GM19324 (cell line): Measurements from ENCODE around the gene SCNM1.
A peak's percentile ranks its signal among the peaks of the same experiment; 100 is the strongest.

Source experiments
- ATAC-seq: cut with Tn5 transposase; IDR thresholded peaks from one replicate; pipeline ENCODE4 v1.9.1; 2021; ENCODE audit warnings: mild to moderate bottlenecking, moderate library complexity; ENCODE audit not compliant: unreplicated experiment, low FRiP score

Gene SCNM1, protein sequence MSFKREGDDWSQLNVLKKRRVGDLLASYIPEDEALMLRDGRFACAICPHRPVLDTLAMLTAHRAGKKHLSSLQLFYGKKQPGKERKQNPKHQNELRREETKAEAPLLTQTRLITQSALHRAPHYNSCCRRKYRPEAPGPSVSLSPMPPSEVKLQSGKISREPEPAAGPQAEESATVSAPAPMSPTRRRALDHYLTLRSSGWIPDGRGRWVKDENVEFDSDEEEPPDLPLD

DNA sequence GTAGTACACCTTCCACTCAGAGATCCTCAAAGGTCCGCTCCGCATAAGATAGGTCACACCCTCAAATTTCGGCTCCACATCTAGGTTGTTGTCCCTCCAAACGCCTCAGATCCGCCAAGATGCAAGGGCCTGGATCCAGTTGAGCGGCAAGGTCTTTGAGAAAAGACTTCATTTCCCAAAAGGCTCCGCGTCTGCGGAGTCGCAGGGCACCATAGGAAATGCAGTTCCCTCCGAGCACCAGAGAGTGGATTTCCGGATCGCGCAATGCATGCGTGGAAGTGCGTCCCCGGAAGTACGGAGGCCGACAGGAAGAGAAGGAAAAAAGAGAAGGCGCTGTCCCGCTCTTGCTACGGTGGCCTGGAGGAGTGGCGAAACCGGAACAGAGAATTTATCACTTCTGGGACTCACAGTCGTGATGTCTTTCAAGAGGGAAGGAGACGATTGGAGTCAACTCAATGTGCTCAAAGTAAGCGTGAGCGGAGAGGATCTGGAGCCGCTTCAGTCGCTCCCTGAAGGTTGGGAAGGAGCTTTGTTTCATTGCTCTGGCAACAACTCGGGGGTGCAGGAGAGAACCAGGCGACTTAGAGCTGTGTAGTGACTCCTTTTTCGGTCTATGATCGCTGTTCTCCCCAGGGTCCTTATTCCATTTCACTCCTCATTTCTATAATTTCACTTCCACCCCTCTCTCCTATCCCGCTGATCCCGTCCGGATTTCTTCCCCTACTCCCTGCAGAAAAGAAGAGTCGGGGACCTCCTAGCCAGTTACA lies at the start of gene SCNM1, which contains the start of gene LYSMD1:
SCNM1 (plus strand) TSS at position 407 of the 767 bp plus-strand sequence; CDS start at position 416, 9 bp downstream.
LYSMD1 (minus strand) TSS at position 165 of the 767 bp plus-strand sequence. CDS start 644 bp downstream, outside the sequence.
- peak; percentile 95 for ATAC-seq

DNA sequence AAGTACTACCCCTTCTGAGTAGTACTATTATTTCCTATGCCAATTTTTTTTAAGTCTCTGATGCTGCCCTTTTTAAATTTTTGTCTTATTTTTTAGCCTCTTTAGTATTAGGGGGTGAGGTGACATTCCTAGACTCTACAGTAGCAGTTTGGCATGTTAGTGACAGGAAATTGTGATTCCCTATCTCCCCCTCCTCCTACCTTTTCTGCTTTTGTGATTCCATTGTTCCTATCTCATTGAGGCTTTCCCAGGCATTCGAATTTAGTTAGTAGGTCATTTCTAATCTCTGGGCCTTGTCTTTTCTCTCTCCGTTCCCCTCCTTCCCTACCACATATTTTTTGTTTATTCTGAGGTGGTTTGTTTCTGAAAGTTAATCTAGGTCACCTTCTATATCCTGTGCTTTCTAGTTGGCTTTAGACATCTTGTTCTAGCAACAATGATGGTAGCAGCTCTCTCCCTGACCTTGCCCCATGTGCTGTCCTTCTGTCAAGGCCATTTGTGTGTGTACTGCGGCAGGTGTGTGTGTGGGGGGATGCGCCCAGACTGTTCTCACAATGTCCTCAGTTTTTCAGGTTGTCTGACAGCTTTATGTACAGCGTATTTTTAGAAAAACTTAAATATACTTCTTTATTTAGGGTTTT lies 41.1 kb upstream of the SCNM1 start:
- ATAC-seq: no peak

- ATAC-seq: no peak
Observed at GRCh38 chr1:151128800-151129199, 37.1 kb upstream of the SCNM1 start.

GRCh38 chr1:151130987-151131586 lies 34.9 kb upstream of the SCNM1 start:
- ATAC-seq: no peak

DNA sequence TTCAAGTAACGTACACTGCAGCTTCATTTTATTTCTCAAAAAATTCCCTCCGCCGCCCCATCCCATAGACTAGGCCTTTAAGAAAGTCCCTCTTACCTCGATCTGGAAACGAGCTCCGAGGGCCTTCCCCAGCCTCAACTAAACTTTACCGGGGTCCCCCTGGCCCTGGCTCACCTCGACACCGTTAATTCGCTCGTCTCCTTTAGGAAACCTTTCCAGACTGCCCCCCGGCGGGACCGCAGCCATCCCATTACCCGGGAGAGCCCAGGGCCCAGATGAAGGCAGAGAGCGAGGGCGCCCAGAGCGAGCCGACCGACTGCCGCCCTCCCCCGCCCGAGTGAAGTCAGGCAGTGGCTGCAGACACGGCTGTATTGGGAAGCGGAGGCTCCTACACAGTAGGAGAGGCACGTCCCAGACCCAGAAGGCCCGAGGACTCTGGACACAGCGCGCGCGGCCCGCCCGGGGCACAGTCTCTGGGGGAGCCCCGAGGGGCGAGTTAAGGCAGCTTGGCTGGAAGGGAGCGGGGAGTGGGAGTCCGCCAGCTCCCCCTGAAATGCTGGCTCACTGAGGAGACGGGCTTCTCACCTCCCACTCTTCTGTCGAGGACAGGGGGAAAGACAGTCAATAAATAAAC lies 34.1 kb upstream of the SCNM1 start:
- no peak for ATAC-seq

DNA sequence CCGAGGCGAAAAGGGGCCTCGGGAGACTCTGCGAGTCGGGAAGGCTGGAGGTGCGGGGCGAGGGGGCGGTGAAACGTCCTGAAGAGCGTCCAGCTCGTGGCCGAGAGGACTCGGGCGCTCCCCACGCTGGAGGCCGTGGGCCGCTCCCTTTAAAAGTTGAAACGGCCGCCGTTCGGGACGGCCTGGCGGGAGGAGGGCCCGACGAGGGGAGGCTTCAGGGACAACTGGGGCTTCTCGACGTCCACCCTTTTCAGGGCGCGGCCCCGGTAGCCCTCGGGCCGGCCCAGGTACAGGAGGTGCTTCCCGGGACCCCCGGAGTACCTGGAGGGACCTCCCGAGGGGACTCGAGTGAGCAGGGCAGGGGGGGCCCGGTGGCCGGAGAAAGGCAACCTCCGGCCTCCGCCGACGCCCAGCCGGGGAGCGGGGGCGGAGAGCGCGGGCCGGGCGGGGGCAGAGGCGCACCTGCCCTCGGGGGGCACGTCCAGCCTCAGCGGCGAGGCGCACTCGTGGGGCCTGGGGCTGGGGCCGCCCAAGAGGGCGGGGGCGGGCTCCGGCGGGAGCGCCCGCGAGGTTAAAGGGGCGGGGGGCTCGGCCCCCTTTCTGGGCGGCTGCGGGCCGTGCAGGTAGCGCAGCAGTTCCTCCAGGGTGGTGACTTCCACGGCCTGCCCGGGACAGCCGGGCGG lies 33.5 kb upstream of the SCNM1 start:
- ATAC-seq: no peak

DNA sequence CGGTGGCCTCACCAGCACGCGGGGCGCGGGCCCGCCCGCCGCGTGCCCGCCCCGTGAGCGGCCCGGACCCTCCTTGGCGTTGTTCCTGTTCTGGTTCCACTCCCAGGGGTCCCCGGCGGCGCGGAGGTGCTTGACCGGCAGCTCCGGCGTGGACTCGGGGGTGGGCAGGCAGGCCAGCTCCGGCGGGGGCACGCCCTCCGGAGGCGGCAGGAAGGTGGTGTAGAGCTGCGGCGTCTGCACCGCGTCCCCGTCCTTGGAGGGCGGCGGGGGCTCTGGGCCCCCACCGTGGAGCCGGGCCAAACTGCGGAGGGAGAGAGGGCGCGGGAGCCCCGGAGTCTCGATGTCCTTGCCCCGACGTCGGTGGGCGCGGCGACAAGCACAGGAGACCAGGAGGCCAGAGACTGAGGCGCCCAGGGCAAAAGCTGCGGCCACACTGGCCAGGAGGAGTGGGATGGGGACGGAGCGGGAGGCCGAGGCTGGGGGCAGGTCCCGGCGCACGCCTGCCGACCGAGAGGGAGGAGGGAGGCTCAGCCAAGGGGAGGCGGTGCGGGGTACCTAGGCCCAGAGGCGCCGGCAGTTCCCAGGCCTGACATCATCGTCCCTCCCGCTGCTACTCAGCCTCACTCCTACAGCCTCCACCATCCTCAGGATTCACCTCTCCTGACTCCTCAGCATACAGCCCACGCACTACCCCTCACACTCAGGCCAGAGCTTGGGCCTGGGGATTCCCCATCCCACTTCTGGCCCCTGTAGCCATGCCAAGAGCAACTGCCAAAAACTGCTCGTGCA lies 32.7 kb upstream of the SCNM1 start:
- ATAC-seq: no peak

DNA sequence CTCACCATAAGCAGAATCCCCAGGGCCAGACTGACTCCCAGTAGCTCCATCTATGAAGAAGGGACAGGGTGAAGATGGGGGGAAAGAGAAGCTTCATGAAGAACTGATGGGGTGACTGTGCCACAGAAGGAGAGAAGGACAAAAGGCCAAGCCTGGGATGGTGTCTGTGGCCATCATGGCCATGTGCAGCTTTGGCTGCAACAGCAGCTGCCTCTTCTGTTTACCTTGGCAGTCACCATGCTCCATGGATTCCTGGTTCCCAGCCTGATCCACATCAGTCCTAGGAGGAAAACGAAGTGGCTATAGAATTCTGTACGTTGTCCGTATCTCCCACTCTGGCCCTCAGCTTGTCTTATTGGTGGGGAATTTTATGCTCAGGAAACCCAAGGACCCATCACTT lies 31.5 kb upstream of the SCNM1 start:
- ATAC-seq: no peak

- no peak for ATAC-seq
Observed at GRCh38 chr1:151134991-151135390, 31.0 kb upstream of the SCNM1 start.

DNA sequence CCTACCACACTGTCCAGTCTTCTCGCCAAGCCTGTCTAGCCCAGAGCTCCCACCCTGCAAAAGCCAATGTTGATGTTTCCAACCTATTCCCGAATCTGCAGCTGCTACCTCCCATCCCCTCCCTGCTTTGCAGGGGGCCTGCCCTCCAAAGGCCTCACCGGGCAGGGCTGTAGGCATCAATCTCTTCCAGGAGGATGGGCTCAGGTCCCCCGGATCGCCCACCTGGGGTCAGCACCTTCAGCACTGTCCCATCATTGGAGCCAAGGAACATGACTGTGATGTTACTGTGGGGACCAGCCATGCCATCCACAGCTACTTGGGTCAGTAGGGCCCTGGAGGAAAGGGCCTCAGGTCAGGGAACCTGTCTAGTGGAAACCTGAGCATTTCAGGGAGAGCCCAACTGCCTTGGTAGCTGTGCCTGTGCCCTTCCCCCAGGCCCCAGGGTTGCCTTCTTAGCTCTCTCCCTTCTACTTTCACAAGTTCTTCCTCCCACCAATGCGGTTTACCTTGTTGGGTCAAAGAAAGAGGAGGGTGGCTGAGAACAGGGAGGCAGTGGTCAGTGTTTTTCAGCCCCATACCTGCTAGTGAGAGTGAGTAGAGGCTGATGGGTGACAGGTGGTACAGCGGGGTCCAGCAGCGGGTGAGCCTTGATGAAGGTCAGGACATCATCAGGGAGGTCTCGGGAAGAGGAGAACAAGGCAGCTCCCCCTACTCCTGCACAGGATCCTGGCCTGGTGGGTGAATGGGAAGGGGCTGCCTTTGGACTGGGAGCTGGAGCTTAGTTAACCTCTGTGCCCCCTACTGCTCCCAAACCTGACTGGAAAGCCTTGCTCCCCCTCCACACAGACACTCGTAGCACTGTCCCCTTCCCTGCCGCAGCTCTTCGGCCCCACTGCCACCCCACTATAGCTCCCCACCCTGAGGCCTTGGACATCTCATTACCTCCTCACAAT lies 30.2 kb upstream of the SCNM1 start:
- no peak for ATAC-seq

DNA sequence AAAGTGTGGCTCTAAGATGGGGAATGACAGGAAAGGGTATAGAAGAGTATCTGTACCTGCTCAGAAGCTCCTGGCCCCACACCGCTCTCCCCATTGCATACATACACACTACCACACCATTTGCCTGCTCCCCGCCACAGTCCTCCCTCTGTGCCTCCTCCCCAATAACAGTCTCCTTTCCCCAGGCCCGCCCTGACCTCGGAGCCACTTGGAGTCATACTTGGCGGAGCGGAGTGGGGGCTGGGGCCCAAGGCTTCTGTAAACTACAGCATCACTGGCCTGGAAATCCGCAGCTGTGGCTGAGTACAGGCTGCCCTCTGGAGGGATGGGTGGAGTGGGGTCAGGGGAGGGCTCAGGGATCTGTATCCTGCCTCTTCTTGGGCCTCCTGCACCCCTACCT lies 28.2 kb upstream of the SCNM1 start:
- no peak for ATAC-seq

- no peak for ATAC-seq
Observed at GRCh38 chr1:151142411-151143056, 23.4 kb upstream of the SCNM1 start.

DNA sequence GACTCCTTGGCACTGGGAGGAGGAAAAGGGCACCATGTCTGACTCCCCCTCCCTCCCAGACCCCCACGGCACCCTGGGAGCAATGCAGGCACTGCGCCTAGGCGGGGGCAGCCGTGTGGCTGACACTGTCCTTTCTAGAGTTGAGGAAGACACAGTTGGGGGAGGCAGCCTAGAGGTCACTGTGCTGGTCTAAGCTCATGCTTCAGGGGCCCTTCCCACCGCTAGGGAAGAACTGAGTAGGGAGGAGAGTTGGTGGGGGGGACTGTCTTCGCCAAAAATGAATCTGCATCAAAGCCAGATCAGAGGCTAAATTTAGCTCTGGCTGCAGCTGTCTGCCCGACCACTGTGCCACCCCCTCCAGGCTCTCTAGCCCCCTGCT lies 22.9 kb upstream of the SCNM1 start:
- no peak for ATAC-seq

GRCh38 chr1:151143986-151144385 lies 22.0 kb upstream of the SCNM1 start:
- no peak for ATAC-seq

GRCh38 chr1:151144474-151145303 lies 21.3 kb upstream of the SCNM1 start:
- no peak for ATAC-seq

DNA sequence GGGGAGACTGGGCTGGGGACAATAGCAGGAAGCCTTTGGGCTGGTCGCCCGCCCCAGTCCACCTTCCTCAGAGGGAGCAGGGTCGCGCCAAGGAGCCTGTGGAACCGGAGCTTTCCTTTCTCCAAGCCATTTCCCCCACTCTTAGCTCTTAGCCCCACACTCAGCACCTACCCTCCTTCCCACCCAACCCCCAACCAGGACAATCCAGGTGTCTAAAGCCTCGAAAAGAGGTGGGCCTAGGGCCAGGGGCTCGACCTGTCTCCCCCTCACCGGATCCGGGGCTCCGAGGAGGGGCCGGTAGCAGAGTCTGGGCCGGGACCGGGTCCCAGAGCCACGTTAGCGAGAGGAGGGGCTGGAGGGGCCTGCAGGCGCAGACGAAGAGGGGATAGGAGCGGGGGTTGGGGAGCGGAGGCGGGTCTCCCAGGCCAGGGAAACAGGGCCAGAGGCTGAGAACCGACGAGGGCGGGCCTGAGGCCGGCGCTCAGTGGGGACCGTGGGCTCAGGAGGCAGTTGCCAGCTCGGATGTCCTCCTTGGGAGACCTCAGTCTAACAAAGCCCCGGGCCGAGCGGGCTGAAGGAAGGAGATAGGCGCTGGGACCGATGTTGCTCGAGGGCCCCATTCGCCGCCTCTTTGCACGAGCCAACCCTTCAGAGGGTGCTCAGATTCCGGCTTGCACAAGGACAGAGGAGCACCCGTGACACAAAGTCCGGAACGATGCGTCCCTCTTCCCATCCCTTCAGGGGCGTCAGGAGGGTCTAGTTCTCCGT lies 20.5 kb upstream of the SCNM1 start:
- no peak for ATAC-seq
